Measurements from ENCODE around the gene DEFB115.
"Not testable (repeated sequence)": the region's sequence is repeated elsewhere in the genome, so short reads cannot be mapped to it uniquely, and the experiment has no call there.

The DEFB115 gene

GRCh38 chr20:31274441-31274840 lies 17.0 kb downstream of the DEFB115 start:
- H3K79me1 ChIP-seq (ENCODE audit: low read length): no peaks in the 10 kb centered on the region
- no peak overlapping the region for H3K9ac ChIP-seq (ENCODE audit: low read length)
- no peak overlapping the region for H4K5ac ChIP-seq (ENCODE audit: low read length)
- H3K18ac ChIP-seq (ENCODE audit: low read length): no peak overlapping the region
- H3K79me2 ChIP-seq (ENCODE audit: control insufficient read depth, insufficient read depth, low read length): no peaks in the 10 kb centered on the region
- H3K56ac ChIP-seq (ENCODE audit: low read length): no peak overlapping the region
- H3K4me1 ChIP-seq (ENCODE audit: control insufficient read depth, low read depth, low read length): no peaks in the 10 kb centered on the region
- no peak overlapping the region for H3K23ac ChIP-seq (ENCODE audit: low read length)
- H4K8ac ChIP-seq (ENCODE audit: low read depth, low read length): no peak overlapping the region
- no peak overlapping the region for H3K4me3 ChIP-seq (ENCODE audit: low read length)
- H3K27ac ChIP-seq (ENCODE audit: low read depth, low read length): no peak overlapping the region
- H3K4ac ChIP-seq (ENCODE audit: low read depth, low read length): no peak overlapping the region
- H3K27me3 ChIP-seq (ENCODE audit: insufficient read depth, low read length, poor library complexity): no peaks in the 10 kb centered on the region
- H2BK5ac ChIP-seq (ENCODE audit: low read length): no peak overlapping the region
- WGBS (ENCODE audit: extremely low coverage, insufficient coverage, low lambda C conversion rate): no CpG with 5 or more reads among the region's 20 CpGs
- no peak overlapping the region for H2AK5ac ChIP-seq (ENCODE audit: low read length)
- H3K4me2 ChIP-seq (ENCODE audit: low read length): no peak overlapping the region
- no peak for DNase-seq
- no peaks in the 10 kb centered on the region for H3K36me3 ChIP-seq (ENCODE audit: control insufficient read depth, insufficient read depth, low read length)
- H2BK15ac ChIP-seq (replicated peaks; ENCODE audit: low read depth): no peak overlapping the region
- H2BK120ac ChIP-seq (ENCODE audit: low read depth, low read length): no peak overlapping the region

GRCh38 chr20:31278178-31278577 lies 20.7 kb downstream of the DEFB115 start:
- H3K23ac ChIP-seq (ENCODE audit: low read length): no peak overlapping the region
- no peak overlapping the region for H3K27ac ChIP-seq (ENCODE audit: low read depth, low read length)
- no peak overlapping the region for H3K4ac ChIP-seq (ENCODE audit: low read depth, low read length)
- no peak for DNase-seq
- H2BK5ac ChIP-seq (ENCODE audit: low read length): no peak overlapping the region
- no peaks in the 10 kb centered on the region for H3K27me3 ChIP-seq (ENCODE audit: insufficient read depth, low read length, poor library complexity)
- H3K4me1 ChIP-seq (ENCODE audit: control insufficient read depth, low read depth, low read length): no peaks in the 10 kb centered on the region
- no peak overlapping the region for H3K4me3 ChIP-seq (ENCODE audit: low read length)
- H3K79me1 ChIP-seq (ENCODE audit: low read length): no peaks in the 10 kb centered on the region
- no peak overlapping the region for H2BK120ac ChIP-seq (ENCODE audit: low read depth, low read length)
- no peaks in the 10 kb centered on the region for H3K36me3 ChIP-seq (ENCODE audit: control insufficient read depth, insufficient read depth, low read length)
- no CpG with 5 or more reads among the region's 1 CpG for WGBS (ENCODE audit: extremely low coverage, insufficient coverage, low lambda C conversion rate)
- H4K8ac ChIP-seq (ENCODE audit: low read depth, low read length): no peak overlapping the region
- no peak overlapping the region for H3K56ac ChIP-seq (ENCODE audit: low read length)
- no peaks in the 10 kb centered on the region for H3K79me2 ChIP-seq (ENCODE audit: control insufficient read depth, insufficient read depth, low read length)
- no peak overlapping the region for H2AK5ac ChIP-seq (ENCODE audit: low read length)
- H3K4me2 ChIP-seq (ENCODE audit: low read length): no peak overlapping the region
- H2BK15ac ChIP-seq (replicated peaks; ENCODE audit: low read depth): no peak overlapping the region
- no peak overlapping the region for H3K9ac ChIP-seq (ENCODE audit: low read length)
- no peak overlapping the region for H3K18ac ChIP-seq (ENCODE audit: low read length)
- H4K5ac ChIP-seq (ENCODE audit: low read length): no peak overlapping the region

DNA sequence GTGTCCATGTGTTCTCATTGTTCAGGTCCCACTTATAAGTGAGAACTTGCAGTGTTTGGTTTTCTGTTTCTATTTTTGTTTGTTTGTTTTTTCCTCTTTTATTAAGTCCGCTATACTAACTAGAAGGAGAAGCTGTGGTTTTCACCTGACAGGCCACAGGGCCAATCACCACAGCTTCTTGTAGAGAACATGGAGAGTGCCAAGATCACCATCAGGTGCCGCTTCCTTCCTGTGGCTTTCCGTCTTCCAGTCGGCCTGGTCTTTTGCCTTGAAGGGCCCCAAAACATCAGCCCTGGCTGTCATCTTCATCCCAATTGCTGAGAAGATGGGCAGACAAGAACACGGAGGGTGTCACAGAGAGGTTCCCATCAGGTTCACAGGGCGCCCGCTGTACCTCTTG lies 27.5 kb downstream of the DEFB115 start:
- H3K36me3 ChIP-seq (ENCODE audit: control insufficient read depth, insufficient read depth, low read length); H2AK5ac ChIP-seq (ENCODE audit: low read length); H3K4ac ChIP-seq (ENCODE audit: low read depth, low read length); H3K79me1 ChIP-seq (ENCODE audit: low read length); H3K79me2 ChIP-seq (ENCODE audit: control insufficient read depth, insufficient read depth, low read length); H4K5ac ChIP-seq (ENCODE audit: low read length); DNase-seq; H3K4me1 ChIP-seq (ENCODE audit: control insufficient read depth, low read depth, low read length); H2BK15ac ChIP-seq (replicated peaks; ENCODE audit: low read depth); H2BK5ac ChIP-seq (ENCODE audit: low read length); H3K27ac ChIP-seq (ENCODE audit: low read depth, low read length); H3K56ac ChIP-seq (ENCODE audit: low read length); H3K18ac ChIP-seq (ENCODE audit: low read length); H3K9ac ChIP-seq (ENCODE audit: low read length); H3K4me3 ChIP-seq (ENCODE audit: low read length); H4K8ac ChIP-seq (ENCODE audit: low read depth, low read length); H3K27me3 ChIP-seq (ENCODE audit: insufficient read depth, low read length, poor library complexity); H3K4me2 ChIP-seq (ENCODE audit: low read length); H2BK120ac ChIP-seq (ENCODE audit: low read depth, low read length); H3K23ac ChIP-seq (ENCODE audit: low read length): not testable (repeated sequence)
- no CpG with 5 or more reads among the region's 7 CpGs for WGBS (ENCODE audit: extremely low coverage, insufficient coverage, low lambda C conversion rate)

DNA sequence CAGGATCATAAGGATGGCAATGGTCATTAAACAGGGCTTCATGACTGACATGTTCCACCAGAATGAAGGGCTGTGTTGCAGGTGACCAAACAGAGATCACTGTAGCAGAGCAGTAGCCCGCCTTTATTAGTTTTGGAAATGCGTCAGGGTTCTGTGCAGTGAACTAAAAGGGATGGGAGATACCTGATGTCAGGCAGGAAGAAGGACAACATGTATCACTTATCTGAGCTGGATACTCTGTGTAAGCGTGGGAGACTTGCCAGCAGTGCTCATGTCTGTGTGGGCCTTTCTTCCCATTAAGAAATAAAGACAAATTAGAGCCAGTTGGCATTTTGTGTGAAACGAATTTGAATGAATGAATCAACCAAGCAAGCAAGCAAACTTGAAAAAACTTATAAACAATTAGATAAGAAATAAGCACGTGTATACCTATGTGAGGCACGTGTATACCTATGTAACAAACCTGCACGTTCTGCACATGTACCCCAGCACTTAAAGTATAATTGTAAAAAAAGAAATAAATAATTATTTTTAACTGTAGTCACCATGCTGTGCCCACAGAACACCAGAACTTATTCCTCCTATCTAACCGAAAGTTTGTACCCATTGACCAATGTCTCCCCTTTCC lies 51.2 kb downstream of the DEFB115 start, which contains the start of gene DEFB116:
Gene DEFB116 (minus strand): TSS at position 51 of the 628 bp plus-strand sequence. CDS start 0 bp downstream, at position 51.
- Histone ChIP-seq H3K79me2 (ENCODE audit: control insufficient read depth, insufficient read depth, low read length) (no peaks in the 10 kb centered on the region), H3K4me2 (ENCODE audit: low read length) (no peak within 1 kb of the TSS), H2BK15ac (replicated peaks; ENCODE audit: low read depth) (no peak within 1 kb of the TSS), H3K56ac (ENCODE audit: low read length) (no peak within 1 kb of the TSS), H3K79me1 (ENCODE audit: low read length) (no peaks in the 10 kb centered on the region), H3K4me1 (ENCODE audit: control insufficient read depth, low read depth, low read length) (no peaks in the 10 kb centered on the region), H2BK5ac (ENCODE audit: low read length) (no peak within 1 kb of the TSS), H3K18ac (ENCODE audit: low read length) (no peak within 1 kb of the TSS), H3K9ac (ENCODE audit: low read length) (no peak within 1 kb of the TSS), H3K4ac (ENCODE audit: low read depth, low read length) (no peak within 1 kb of the TSS), H3K27me3 (ENCODE audit: insufficient read depth, low read length, poor library complexity) (no peaks in the 10 kb centered on the region), H2BK120ac (ENCODE audit: low read depth, low read length) (no peak within 1 kb of the TSS), H3K4me3 (ENCODE audit: low read length) (peak within 1 kb of the TSS; percentile 13), H3K23ac (ENCODE audit: low read length) (no peak within 1 kb of the TSS), H4K5ac (ENCODE audit: low read length) (no peak within 1 kb of the TSS), H4K8ac (ENCODE audit: low read depth, low read length) (no peak within 1 kb of the TSS), H2AK5ac (ENCODE audit: low read length) (no peak within 1 kb of the TSS), H3K36me3 (ENCODE audit: control insufficient read depth, insufficient read depth, low read length) (no peaks in the 10 kb centered on the region), H3K27ac (ENCODE audit: low read depth, low read length) (no peak within 1 kb of the TSS)
- no CpG with 5 or more reads among the region's 8 CpGs for WGBS (ENCODE audit: extremely low coverage, insufficient coverage, low lambda C conversion rate)
- DNase-seq: no peak
